Sigmoid colon (tissue), 7 donors: ENCODE data around the gene SPINK8. TPM values are rescaled to one million over a fixed set of nuclear protein-coding genes. Genes with fewer than 3 reads are reported as not detected.

ENCODE experiments used
- DNase-seq: peaks from one replicate; pipeline ENCODE4 v3.0.0-alpha.2; 2019
- H3K27ac ChIP-seq, 4 donors: fragments of 200-600 bp; sonication (generic); one replicate each; pipeline ENCODE4 v1.5.1; 2016 to 2019; ENCODE audit warnings: mild to moderate bottlenecking in 1 of 4
- H3K27me3 ChIP-seq, 3 donors: fragments of 200-600 bp; sonication (generic); one replicate each; pipeline ENCODE4 v1.5.1; 2019; ENCODE audit warnings: mild to moderate bottlenecking in 1 of 3
- H3K36me3 ChIP-seq, 4 donors: fragments of 200-600 bp; sonication (generic); one replicate each; pipeline ENCODE4 v1.5.1; 2016 to 2019
- H3K4me1 ChIP-seq, 4 donors: fragments of 200-600 bp; sonication (generic); one replicate each; pipeline ENCODE4 v1.5.1; 2017 to 2019
- H3K4me3 ChIP-seq, 4 donors: fragments of 200-600 bp; sonication (generic); one replicate each; pipeline ENCODE4 v1.5.1; 2017 to 2019; ENCODE audit warnings: mild to moderate bottlenecking in 2 of 4, moderate library complexity in 1 of 4
- H3K9me3 ChIP-seq, 4 donors: fragments of 200-600 bp in 3 of 4; sonication (generic) in 3 of 4; one replicate each; pipeline versions ENCODE4 v1.5.1 to v1.6.1; 2013 to 2019
- EP300 ChIP-seq, 4 donors: sonication (generic); formaldehyde crosslinking; IDR thresholded peaks; one replicate each; pipeline ENCODE4 v1.6.1; 2017; ENCODE audit warnings: antibody characterized with exemption in 4 of 4
- POLR2A ChIP-seq, 2 donors: fragments of 450-650 bp; IDR thresholded peaks; one replicate each; pipeline ENCODE4 v1.6.1; 2016; ENCODE audit warnings: antibody characterized with exemption in 2 of 2, mild to moderate bottlenecking in 2 of 2, moderate library complexity in 2 of 2
- POLR2AphosphoS5 ChIP-seq, 4 donors: sonication (generic); formaldehyde crosslinking; IDR thresholded peaks; one replicate each; pipeline ENCODE4 v1.6.1; 2017; ENCODE audit warnings: antibody characterized with exemption in 4 of 4
- WGBS, 2 donors: extraction: QIAGEN DNeasy Blood & Tissue Kit; methylation state at CpG; one replicate each; pipeline ENCODE4 v1.1.7; 2013; 5-methylcytosine and 5-hydroxymethylcytosine counted together
- intact Hi-C: fragments of 100-400 bp; cut with DNase I; formaldehyde crosslinking; loops from one replicate; pipeline ENCODE4 v1.15.1; 2023
- polyA plus RNA-seq, 3 donors: library from polyadenylated mRNA; stranded (reverse); fragments of 200-250 nt; gene quantifications; one replicate each; pipeline ENCODE4 v1.2.3, GENCODE V29; 2013
- total RNA-seq, 4 donors: library from RNA; depleted of rRNA; stranded (reverse); fragments of >200 nt; gene quantifications; one replicate each; pipeline ENCODE4 v1.1.0, GENCODE V29; 2016
- TF ChIP-seq, protein P1 (sequence below), 4 experiments: fragments of 450-650 bp in 3 of 4; fragments of 200-600 bp in 1 of 4; IDR thresholded peaks; one replicate each; pipeline ENCODE4 v1.5.1; 2016 to 2019; ENCODE audit warnings: antibody characterized with exemption in 4 of 4, mild to moderate bottlenecking in 3 of 4, moderate library complexity in 2 of 4
- donor health status: healthy with polysubstance abuse.
- donor health status: Bipolar disorder and iron deficiency.
- donor health status: healthy.

The SPINK8 gene
- total and polyA plus RNA-seq, 7 donors, result not detected

DNA sequence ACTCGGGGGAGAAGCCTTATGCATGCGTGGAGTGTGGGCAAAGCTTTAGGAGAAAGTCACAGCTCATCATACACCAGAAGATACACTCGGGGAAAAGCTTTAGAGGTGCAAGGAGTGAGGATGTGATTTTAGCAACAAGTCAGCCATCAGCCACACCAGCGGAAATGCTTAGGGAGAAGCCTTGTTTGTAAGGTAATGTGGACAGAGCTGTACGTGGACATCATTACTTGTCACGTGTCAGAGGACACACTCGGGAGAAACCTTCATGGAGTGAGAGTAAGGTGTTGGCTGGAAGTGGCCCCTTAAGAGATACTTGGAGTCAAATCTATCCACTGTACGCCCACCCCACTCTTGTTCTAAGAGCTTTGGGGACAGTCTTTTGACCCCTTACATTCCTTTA lies 63.9 kb downstream of the SPINK8 start:
- H3K27me3 ChIP-seq, result no peaks in the 10 kb centered on the region
- H3K36me3 ChIP-seq, result peaks cover 0 to 27% (median 9%) of the 10 kb centered on the region in 4 donors
- DNase-seq, result no peak
- no peak overlapping the region for H3K27ac ChIP-seq
- no peaks in the 10 kb centered on the region for H3K9me3 ChIP-seq
- 86% methylated on average over 8 of the region's 8 CpGs for WGBS, 2 donors
- H3K4me3 ChIP-seq, result no peak overlapping the region
- no peaks in the 10 kb centered on the region for H3K4me1 ChIP-seq
- TF ChIP-seq EP300 (IDR thresholded peaks at IDR 0.05) (no peak), POLR2A (IDR thresholded peaks at IDR 0.05) (no peak), POLR2AphosphoS5 (IDR thresholded peaks at IDR 0.05) (no peak)
- TF ChIP-seq, protein P1, sequence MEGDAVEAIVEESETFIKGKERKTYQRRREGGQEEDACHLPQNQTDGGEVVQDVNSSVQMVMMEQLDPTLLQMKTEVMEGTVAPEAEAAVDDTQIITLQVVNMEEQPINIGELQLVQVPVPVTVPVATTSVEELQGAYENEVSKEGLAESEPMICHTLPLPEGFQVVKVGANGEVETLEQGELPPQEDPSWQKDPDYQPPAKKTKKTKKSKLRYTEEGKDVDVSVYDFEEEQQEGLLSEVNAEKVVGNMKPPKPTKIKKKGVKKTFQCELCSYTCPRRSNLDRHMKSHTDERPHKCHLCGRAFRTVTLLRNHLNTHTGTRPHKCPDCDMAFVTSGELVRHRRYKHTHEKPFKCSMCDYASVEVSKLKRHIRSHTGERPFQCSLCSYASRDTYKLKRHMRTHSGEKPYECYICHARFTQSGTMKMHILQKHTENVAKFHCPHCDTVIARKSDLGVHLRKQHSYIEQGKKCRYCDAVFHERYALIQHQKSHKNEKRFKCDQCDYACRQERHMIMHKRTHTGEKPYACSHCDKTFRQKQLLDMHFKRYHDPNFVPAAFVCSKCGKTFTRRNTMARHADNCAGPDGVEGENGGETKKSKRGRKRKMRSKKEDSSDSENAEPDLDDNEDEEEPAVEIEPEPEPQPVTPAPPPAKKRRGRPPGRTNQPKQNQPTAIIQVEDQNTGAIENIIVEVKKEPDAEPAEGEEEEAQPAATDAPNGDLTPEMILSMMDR (IDR thresholded peaks at IDR 0.05), result no peak
- intact Hi-C loops, result no loop called here

DNA sequence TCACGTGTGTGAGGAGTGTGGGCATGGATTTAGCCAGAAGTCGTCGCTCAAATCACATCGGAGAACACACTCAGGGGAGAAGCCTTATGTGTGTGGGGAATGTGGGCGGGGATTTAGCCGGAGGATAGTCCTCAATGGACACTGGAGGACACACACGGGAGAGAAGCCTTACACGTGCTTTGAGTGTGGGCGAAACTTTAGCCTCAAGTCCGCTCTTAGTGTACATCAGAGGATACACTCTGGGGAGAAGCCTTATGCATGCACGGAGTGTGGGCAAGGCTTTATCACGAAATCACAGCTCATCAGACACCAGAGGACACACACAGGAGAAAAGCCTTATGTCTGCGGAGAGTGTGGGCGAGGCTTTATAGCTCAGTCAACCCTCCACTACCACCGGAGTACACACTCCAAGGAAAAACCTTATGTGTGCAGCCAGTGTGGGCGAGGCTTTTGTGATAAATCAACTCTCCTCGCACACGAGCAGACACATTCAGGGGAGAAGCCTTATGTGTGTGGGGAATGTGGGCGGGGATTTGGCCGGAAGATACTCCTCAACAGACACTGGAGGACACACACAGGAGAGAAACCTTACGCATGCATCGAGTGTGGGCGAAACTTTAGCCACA lies 64.4 kb downstream of the SPINK8 start:
- intact Hi-C loops, result no loop called here

DNA sequence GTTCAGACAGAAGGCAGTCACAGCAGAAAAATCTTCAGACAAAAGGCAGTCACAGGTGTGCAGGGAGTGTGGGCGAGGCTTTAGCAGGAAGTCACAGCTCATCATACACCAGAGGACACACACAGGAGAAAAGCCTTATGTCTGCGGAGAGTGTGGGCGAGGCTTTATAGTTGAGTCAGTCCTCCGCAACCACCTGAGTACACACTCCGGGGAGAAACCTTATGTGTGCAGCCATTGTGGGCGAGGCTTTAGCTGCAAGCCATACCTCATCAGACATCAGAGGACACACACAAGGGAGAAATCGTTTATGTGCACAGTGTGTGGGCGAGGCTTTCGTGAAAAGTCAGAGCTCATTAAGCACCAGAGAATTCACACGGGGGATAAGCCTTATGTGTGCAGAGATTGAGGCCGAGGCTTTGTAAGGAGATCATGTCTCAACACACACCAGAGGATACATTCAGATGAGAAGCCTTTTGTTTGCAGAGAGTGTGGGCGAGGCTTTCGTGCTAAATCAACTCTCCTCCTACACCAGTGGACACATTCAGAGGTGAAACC lies 65.0 kb downstream of the SPINK8 start:
- intact Hi-C loops, result no loop called here
- H3K4me1 ChIP-seq, result no peaks in the 10 kb centered on the region
- TF ChIP-seq EP300 (IDR thresholded peaks at IDR 0.05), result no peak
- no peak for TF ChIP-seq POLR2A (IDR thresholded peaks at IDR 0.05)
- TF ChIP-seq, protein P1 (IDR thresholded peaks at IDR 0.05), result no peak
- 16 to 58% methylated on average over 13 of the region's 13 CpGs for WGBS, 2 donors
- H3K9me3 ChIP-seq, result no peaks in the 10 kb centered on the region
- H3K36me3 ChIP-seq, result peaks cover 0 to 38% (median 13%) of the 10 kb centered on the region in 4 donors
- H3K27me3 ChIP-seq, result no peaks in the 10 kb centered on the region
- no peak for DNase-seq
- H3K4me3 ChIP-seq, result no peak overlapping the region
- no peak overlapping the region for H3K27ac ChIP-seq

More for the DNA sequence above, 64.4 kb downstream of the SPINK8 start:
- WGBS, 2 donors, result 27 to 65% methylated on average over 23 of the region's 23 CpGs
- no peak overlapping the region for H3K4me3 ChIP-seq
- H3K36me3 ChIP-seq, result peaks cover 0 to 32% (median 11%) of the 10 kb centered on the region in 4 donors
- no peak for DNase-seq
- no peaks in the 10 kb centered on the region for H3K27me3 ChIP-seq
- TF ChIP-seq POLR2A (IDR thresholded peaks at IDR 0.05) (no peak), POLR2AphosphoS5 (IDR thresholded peaks at IDR 0.05) (no peak), EP300 (IDR thresholded peaks at IDR 0.05) (no peak)
- TF ChIP-seq, protein P1 (IDR thresholded peaks at IDR 0.05), result no peak
- H3K27ac ChIP-seq, result no peak overlapping the region
- no peaks in the 10 kb centered on the region for H3K4me1 ChIP-seq
- H3K9me3 ChIP-seq, result no peaks in the 10 kb centered on the region

DNA sequence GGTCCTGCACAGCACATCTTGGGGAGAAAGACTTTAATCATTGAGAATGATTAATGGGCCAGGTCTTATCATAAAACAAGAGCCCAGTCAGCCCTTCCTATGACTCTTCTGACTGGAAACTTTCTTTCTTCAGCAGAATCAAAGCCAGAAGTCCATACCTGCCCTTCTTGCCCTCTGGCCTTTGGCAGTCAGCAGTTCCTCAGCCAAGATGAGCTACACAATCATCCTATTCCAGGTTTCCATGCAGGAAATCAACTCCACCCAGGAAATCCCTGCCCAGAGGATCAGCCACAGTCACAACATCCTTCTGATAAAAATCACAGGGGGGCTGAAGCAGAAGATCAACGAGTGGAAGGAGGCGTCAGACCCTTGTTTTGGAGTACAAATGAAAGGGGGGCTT lies 65.7 kb downstream of the SPINK8 start:
- 18 to 50% methylated on average over 2 of the region's 2 CpGs for WGBS, 2 donors
- no peak overlapping the region for H3K27ac ChIP-seq
- peaks cover 0 to 45% (median 16%) of the 10 kb centered on the region in 4 donors for H3K36me3 ChIP-seq

More for the DNA sequence above, 65.7 kb downstream of the SPINK8 start:
- DNase-seq, result no peak
- no peaks in the 10 kb centered on the region for H3K27me3 ChIP-seq
- intact Hi-C loops, result no loop called here
- H3K4me3 ChIP-seq, result no peak overlapping the region
- TF ChIP-seq, protein P1 (IDR thresholded peaks at IDR 0.05), result no peak
- no peak for TF ChIP-seq POLR2AphosphoS5 (IDR thresholded peaks at IDR 0.05)
- TF ChIP-seq EP300 (IDR thresholded peaks at IDR 0.05), result no peak
- TF ChIP-seq POLR2A (IDR thresholded peaks at IDR 0.05), result no peak
- no peaks in the 10 kb centered on the region for H3K4me1 ChIP-seq
- H3K9me3 ChIP-seq, result no peaks in the 10 kb centered on the region
